ENCODE measurements around the gene ANGPTL5.
"Not testable (repeated sequence)": the region's sequence is repeated elsewhere in the genome, so short reads cannot be mapped to it uniquely, and the experiment has no call there.

ANGPTL5 gene

DNA sequence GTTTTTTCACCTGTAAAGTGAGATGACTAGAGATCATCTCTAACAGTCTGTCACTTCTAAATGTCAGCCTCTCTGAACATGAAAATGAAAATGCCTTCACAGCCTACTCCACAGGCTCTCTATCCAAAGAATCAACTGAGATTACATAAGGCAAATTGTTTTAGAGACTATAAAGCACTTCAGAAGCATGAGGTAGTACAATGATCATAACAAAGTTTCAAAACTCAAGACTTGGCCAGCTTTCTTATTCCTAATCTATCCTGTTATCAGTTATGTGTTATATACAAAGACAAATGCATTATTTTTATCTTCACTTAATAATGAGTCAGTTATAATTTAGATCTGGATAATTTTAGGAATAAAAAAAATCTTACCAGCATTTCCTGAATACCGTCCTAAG is 21.8 kb downstream of the ANGPTL5 start:
- H3K4me3 ChIP-seq (ENCODE audit: low read depth, low read length): no peak overlapping the region

DNA sequence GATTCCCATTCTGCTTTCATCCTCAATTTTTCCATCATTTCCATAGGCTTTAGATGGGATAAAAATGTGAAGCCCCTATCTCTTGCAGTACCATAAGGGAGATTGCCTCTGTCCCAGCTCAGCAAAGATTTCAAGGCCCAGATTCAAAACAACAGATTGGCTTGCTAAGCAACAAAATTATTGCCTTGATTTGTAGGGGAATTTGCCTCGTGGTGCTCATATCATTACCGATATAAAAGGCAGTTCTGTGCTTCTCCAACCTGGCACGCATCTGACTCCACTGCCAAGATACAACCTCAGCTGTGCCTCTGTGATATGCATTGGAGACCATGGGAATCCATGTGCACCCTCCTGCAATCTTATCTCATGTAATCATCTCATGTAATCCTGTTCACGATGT is 26.6 kb downstream of the ANGPTL5 start:
- no peak overlapping the region for H3K4me3 ChIP-seq (ENCODE audit: low read depth, low read length)

DNA sequence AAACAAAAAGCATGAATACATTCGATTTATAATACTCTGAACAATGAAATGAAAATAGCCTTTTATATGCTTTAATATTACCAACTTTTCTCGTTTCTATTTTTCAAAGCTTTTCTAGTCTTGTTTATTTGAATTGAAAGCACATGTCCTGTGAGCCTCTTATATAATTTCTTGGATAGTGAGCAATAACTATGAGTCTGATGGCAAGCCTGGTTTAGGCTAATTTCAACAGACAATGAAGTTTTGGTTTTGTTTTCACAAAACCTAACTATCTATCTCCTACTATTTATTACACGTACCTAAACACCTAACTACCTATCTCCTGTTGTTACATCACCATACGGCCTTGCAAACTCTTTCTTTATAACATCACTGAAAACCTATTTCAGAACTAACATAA is 30.7 kb downstream of the ANGPTL5 start:
- H3K4me3 ChIP-seq (ENCODE audit: low read depth, low read length): no peak overlapping the region

DNA sequence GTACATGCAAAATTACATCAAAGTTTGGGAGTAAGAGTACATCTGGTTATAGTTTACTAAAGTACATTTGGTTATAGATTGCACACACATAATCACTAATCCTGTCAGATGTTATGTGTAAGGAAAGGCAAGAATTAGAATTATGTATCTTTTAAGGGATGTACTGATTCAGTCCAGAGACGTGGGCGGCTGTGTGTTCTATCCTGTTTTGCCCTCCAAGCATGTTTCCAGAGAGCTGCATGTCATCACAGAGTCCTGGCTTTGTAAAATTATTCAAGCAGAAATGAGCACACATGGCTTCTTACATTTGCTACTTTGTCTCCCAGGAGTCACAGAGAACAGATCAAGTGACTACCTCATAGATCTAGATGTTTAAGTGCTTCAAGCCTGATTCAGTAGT is 34.7 kb downstream of the ANGPTL5 start:
- no peak overlapping the region for H3K4me3 ChIP-seq (ENCODE audit: low read depth, low read length)

DNA sequence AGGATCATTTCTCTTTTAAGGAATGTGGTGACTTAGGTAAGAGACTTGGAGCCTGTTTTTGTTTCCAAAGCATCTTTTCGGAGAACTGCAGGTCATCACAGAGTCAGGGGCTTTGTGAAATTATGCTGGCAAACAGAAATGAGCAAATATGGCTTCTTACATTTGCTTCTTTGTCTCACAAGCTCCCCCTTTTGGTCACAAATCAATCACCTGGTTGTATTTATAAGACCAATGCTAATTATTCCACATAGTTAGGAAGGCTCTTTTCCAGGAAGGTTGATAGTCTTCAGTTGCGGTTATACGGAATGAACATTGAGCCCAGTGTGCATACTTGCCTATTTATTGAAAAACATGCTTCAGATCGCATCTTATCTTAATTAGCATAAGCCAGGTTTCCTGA is 36.1 kb downstream of the ANGPTL5 start:
- H3K4me3 ChIP-seq (ENCODE audit: low read depth, low read length): no peak overlapping the region

DNA sequence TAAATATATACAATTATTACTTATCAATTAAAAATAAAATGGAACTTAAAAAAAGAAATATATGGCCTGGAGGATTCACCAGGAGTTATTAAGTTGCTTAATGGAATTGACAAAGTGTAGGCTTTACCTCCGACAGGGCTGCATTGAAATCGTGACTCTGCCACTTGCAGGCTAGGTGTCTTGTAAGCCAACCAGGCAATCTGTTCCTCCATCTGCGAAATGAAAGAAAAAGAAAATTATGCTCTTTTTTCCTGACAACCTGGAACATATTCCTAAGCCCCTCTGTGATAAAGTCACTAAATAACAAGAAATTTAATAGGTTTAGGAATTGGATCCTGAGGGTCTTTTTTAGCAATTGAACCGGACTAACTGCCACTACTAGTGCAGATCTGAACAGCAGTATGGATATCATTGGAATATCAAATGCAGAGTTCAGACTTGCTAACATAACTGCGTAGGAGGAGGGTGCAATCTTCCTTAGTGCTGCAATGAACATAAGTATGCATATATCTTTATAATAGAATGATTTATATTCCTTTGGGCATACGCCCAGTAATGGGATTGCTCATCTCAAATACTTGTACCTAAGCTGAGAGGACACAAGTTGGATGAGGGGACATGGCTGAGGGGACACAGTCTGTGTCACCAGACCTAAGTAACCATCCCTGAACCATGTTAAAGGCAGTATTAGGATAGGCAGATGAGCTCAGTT is 44.0 kb downstream of the ANGPTL5 start:
- no peak overlapping the region for H3K4me3 ChIP-seq (ENCODE audit: low read depth, low read length)

DNA sequence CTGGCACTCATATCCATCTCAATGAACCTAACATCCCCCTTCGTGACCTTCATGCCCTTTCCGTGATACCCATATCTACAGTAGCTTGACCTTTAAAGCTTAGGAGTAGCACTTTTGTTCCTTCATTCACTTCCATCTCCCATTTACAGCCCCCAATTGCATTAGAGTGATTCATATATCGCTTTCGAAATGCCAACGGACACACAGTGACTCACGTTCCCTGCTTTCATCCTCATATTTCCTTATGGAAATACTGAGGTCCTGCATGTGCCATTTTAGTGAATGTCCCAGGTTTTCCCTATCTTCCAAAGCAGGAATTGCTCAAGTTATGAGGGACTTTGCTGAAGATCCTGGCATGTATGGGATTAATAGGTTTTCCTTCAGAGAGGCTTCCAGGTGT is 45.8 kb downstream of the ANGPTL5 start:
- H3K4me3 ChIP-seq (ENCODE audit: low read depth, low read length): no peak overlapping the region

DNA sequence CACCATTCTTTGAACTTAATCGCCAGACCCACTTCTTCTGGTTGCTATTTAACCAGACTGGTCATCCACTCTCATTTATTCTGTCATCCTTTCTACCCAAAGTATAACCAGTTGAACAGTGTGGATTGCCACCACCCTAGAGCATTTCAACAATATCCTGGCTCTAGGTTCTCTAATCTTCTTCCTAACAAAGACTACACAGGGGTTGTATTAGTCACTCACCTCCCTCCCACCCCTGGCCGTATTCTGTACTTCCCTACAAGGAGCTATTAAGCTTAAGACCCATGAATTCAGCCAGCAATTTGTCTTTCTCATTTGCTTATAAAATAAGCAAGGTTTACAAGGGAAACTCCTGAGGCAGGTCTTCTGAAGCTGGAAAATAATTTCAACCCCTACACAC is 48.4 kb downstream of the ANGPTL5 start:
- H3K4me3 ChIP-seq (ENCODE audit: low read depth, low read length): no peak overlapping the region

DNA sequence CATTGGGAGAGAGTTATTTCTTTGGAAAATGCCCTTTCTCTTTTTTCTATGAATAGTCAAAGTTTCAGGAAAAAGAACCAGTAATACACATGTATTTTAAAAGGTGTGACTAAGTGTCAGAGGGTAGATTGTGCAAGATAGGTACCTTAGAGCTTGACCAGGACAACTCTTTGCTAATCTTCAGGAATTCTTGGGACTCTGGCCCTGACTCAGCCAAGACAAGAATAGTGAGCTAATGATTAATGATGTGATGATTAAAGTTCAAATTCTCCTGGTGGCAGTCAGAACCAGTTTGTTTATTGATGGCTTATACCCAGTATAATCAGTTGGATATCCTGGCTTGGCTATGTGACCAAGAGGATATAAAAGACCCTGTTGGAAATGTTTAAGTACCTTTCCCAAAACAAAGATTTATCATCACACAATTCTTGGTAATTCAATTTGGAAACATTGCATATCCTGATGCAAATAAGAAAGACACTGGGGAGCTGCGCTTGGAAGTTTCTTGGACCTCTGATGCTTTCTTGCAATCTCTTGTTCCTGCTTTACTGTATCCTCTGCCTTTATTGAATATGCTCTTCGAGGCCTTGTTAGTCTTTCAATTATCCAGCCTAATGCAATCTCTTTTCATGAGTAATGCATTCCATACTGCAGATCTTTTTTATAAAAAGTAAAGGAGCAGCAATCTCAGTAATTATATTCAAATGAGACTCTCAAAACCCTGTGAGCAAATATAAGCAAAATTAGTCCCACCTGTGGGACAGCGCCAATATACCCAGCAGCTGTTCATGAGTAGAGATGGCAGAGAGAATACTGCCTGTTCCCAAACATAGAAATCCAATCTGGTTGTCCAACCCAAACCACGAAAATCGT is 49.5 kb downstream of the ANGPTL5 start:
- no peak overlapping the region for H3K4me3 ChIP-seq (ENCODE audit: low read depth, low read length)

DNA sequence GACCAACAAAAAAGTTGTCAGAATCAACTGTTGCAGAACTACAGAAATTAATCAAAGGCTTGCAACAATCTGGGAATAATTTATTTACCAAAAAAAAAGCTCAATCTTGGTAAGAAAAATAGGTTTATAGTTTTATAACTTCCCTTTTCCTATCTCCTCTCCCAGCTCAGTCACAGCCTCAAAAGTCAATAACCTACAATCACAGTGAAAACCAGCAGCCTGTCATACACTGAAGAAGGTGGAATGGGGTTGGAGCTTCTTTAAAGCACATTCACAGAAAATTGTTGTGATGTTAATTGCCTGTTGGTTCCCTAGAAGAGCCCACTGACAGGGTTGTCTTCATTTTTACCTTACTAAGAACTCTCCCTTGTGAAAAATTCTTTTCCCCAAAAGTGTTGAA is 52.2 kb downstream of the ANGPTL5 start:
- no peak overlapping the region for H3K4me3 ChIP-seq (ENCODE audit: low read depth, low read length)

DNA sequence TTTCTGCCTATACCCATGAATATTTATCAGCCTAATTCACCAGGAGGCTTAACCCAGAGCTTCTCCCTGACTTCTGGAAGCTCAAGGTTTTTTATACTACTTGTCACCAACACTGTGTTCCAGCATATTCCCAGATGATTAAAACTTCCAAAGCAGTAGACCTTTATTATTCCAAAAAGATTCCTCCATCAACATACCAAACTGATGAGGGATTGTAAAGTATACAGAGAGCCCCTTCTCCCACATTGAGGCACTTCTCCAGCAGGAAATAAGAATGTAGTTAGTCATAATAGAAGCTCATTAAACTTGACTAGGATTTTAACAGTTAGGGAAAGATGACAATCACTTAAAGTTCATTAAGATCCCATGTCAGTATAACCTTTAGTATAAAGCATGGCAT is 53.0 kb downstream of the ANGPTL5 start:
- H3K4me3 ChIP-seq (ENCODE audit: low read depth, low read length): no peak overlapping the region

DNA sequence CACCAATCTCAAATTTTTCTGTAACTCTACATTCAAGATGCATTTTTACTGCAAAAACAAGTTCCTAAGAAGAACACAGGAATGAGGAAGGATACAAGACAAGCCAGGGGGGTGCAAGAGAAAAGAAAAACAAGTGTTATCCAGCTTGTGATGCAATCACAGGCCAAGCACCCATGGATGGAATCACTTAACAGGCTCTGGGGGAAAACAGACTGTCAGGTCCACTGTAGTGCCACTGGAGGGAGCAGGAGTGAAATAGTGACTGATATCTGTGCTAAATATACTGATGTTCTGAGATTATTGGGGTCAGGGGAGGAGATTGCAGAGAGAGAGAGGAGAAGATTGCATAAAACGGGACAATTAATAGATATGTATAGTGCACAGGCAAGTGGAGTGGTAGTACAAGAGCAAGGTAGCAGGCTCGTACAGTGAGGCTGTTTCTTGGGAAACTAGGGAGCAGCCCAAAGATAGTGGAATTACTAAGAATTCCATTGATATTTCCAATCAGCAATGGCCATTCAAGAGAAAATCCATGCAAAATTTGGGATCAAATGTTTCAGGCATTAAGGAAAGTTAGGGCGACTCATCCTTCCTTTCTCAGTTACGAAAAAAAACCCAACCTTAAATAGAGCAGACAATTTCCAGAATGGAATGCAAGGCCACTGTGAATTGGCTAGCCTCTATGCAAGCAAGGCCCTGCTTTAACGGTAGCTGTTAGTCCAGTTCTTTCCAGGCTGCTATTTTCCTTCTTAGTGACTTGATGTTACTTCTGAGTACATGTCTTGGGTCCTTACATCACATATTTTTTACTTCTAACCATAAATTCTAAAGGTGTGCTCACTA is 53.7 kb downstream of the ANGPTL5 start:
- no peak overlapping the region for H3K4me3 ChIP-seq (ENCODE audit: low read depth, low read length)

DNA sequence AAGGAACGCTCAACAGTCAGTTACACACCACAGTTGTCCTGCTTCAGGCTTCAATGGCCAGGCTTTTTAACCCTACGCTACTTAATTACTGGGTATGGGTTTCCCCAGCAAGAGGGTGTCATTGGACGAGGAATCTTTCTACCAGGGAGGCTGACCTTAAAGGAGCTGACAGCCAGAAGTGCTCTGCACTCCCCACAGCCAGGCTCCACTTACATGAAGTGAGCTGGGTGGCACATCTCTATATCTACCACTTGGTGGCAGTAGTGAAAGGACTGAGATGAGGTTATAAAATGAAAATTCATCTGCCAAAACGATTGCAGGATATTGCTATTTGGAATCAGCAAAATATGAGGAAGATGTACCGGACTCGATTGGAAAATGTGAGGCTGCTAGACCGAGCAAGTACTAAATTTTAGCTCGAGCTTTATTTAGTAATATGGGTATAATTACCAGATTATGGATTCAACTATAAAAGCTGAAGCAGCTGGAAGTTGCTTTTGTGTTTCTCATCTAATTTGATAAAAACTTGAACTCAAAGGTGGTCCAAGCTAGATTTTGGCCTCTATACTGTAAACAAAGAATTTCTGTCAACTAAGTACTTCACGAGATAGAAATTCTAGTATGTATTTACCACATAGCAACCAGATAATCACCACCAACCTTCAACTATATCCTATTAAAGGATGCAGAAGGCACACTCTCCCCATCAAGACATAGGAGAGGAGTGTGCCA is 55.5 kb downstream of the ANGPTL5 start:
- H3K4me3 ChIP-seq (ENCODE audit: low read depth, low read length): no peak overlapping the region

DNA sequence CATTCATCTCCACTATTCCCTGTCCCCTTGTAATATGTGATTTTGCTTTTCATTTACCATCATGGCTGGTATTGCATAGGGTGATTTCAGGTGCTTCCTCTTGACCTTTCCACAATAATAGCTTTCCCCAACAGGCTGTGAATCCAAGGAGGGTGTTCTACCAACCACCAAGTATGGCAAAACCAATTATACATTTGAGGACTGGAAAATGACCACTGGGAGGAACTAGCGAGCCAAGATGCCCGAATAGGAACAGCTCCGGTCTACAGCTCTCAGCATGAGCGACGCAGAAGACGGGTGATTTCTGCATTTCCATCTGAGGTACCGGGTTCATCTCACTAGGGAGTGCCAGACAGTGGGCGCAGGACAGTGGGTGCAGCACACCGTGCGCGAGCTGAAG is 64.1 kb downstream of the ANGPTL5 start:
- not testable (repeated sequence) for H3K4me3 ChIP-seq (ENCODE audit: low read depth, low read length)

DNA sequence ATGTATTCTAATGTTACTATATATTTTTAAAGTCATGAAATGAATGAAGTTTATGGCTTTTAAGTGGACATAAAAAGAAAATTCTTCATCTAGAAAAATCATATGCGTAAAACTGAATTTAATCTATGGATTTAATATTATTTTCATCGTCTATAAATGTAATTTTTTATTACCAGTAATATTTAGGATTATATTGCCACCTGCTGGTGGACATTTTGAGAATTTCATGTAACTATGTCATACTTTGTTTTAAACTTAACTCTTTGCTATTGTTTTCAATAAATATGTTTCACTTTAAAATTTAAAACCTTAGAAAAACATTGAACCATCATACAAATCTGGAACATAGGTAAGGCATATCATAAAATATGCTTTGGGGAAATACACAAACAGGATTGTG is 68.1 kb downstream of the ANGPTL5 start:
- H3K4me3 ChIP-seq (ENCODE audit: low read depth, low read length): no peak overlapping the region

DNA sequence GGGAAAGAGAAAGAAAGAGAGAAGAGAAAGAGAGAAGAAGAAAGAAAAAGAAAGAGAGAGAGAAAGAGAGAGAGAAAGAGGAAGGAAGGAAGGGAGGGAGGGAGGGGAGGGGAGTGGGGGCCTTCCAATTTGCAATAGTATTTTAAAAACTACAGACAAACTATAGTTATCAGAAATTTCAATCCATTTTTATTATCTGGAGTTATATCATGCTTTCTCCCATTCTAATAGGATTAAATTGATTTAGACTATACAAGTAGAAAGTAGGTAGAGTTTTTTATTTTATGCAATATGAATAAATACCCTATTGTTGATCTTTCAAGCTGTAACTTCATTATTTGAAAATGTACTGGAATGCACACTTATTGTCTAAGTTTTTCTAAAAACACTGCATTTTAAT is 71.7 kb downstream of the ANGPTL5 start:
- H3K4me3 ChIP-seq (ENCODE audit: low read depth, low read length): no peak overlapping the region

DNA sequence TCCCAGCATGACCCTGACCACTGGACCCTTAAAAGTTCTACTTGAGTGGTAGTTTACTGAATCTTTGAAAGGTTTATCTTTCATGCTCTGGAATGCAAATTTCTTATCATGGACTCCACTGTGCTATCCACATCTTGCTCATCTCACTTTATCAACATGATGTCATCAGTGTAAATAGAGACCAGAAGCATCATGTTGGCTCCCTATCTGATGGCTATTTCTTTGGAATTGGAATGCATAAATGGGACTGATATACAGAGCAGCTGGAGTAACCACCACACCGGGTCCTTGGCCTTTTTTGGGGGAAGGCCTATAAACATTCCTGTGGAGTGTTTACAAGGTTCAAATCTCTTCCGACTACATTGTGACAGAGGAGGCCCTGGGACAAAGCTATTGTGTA is 75.6 kb downstream of the ANGPTL5 start:
- H3K4me3 ChIP-seq (ENCODE audit: low read depth, low read length): no peak overlapping the region

Data from iPS-11a (cell line).